Ishikawa (cell line): ENCODE results near the gene NOP14.

Experiments used
- CEBPB ChIP-seq: IDR thresholded peaks from 2 replicates; pipeline ENCODE4 v1.6.1; 2012
- CREB1 ChIP-seq: IDR thresholded peaks from 2 replicates; pipeline ENCODE4 v1.6.1; 2012; ENCODE audit warnings: low read depth
- EGR1 ChIP-seq: IDR thresholded peaks from 2 replicates; pipeline ENCODE4 v1.6.1; 2012
- EP300 ChIP-seq: IDR thresholded peaks from 2 replicates; pipeline ENCODE4 v1.6.1; 2012; ENCODE audit warnings: borderline replicate concordance
- FOXM1 ChIP-seq: IDR thresholded peaks from 2 replicates; pipeline ENCODE4 v1.6.1; 2012; ENCODE audit warnings: low read depth, borderline replicate concordance
- MAX ChIP-seq: IDR thresholded peaks from 2 replicates; pipeline ENCODE4 v1.6.1; 2012
- NFIC ChIP-seq: IDR thresholded peaks from 2 replicates; pipeline ENCODE4 v1.6.1; 2012
- RAD21 ChIP-seq: IDR thresholded peaks from 2 replicates; pipeline ENCODE4 v1.6.1; 2012; ENCODE audit warnings: low read depth
- REST ChIP-seq: IDR thresholded peaks from 2 replicates; pipeline ENCODE4 v1.6.1; 2012; ENCODE audit warnings: low read depth, mild to moderate bottlenecking
- TAF1 ChIP-seq: IDR thresholded peaks from 2 replicates; pipeline ENCODE4 v1.6.1; 2012; ENCODE audit warnings: low read depth, mild to moderate bottlenecking
- TCF12 ChIP-seq: IDR thresholded peaks from 2 replicates; pipeline ENCODE4 v1.6.1; 2012; ENCODE audit warnings: low read depth
- TEAD4 ChIP-seq: IDR thresholded peaks from 2 replicates; pipeline ENCODE4 v1.6.1; 2012
- USF1 ChIP-seq: IDR thresholded peaks from 2 replicates; pipeline ENCODE4 v1.6.1; 2012
- YY1 ChIP-seq: IDR thresholded peaks from 2 replicates; pipeline ENCODE4 v1.6.1; 2012; ENCODE audit warnings: low read depth
- ZBTB7A ChIP-seq: IDR thresholded peaks from 2 replicates; pipeline ENCODE4 v1.6.1; 2012; ENCODE audit warnings: low read depth

NOP14 gene

GRCh38 chr4:2932321-2932950 is 30.8 kb downstream of the NOP14 start:
- TF ChIP-seq EGR1 (no peak), TEAD4 (no peak), CEBPB (no peak), ZBTB7A (no peak), NFIC (no peak), FOXM1 (no peak), YY1 (no peak), MAX (no peak), TAF1 (no peak), REST (no peak), RAD21 (no peak), TCF12 (no peak), EP300 (no peak)

DNA sequence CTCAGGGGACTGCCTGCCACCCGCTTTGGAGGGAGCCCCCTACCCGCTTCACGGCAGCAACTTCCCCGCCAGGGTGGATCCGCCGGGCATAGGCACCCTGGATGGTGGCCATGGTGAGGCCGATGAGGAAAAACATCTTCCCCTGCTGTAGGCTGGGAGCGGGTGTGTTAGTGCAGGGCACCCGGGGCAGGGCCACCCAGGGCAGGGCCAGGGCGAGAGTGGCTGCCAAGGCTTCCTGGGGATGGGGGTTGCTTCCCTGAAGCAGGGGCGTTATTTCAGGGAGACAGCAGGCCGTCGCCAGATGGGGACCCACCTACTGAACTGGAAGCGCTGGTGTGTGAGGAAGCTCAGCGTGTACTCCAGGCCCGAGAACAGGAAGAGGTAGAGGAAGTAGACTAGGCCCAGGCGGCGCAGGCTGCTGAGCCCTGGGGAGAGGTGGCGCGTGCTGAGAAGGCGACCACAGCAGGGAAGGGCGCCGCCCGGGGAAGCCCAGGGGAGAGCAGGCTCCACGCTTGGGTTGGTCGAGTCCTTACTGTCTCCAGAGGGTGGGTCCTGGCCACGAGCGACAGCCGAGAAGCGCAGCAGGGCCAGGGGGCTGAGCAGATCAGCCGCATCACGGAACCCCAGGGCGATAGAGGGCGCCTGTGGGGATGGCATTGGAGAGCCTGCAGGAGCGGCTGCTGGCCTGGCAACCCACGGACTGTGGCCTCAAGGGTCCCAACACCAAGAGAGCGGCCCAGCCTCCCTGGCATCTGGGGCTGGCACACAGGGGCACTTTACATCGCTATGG is 31.5 kb downstream of the NOP14 start:
- TF ChIP-seq ZBTB7A (no peak), EP300 (no peak)

GRCh38 chr4:2930758-2931511 is 32.3 kb downstream of the NOP14 start:
- no peak for TF ChIP-seq ZBTB7A
- no peak for TF ChIP-seq RAD21
- no peak for TF ChIP-seq CREB1
- no peak for TF ChIP-seq FOXM1
- no peak for TF ChIP-seq CEBPB
- no peak for TF ChIP-seq NFIC
- TF ChIP-seq REST: no peak
- TF ChIP-seq TEAD4: no peak
- TF ChIP-seq EGR1: no peak
- no peak for TF ChIP-seq TAF1
- no peak for TF ChIP-seq YY1
- no peak for TF ChIP-seq MAX
- TF ChIP-seq TCF12: no peak
- no peak for TF ChIP-seq EP300
- TF ChIP-seq USF1: no peak

- no peak for TF ChIP-seq TCF12
- TF ChIP-seq TEAD4: no peak
- TF ChIP-seq EP300: no peak
- TF ChIP-seq RAD21: no peak
- TF ChIP-seq TAF1: no peak
- no peak for TF ChIP-seq CEBPB
- TF ChIP-seq REST: no peak
- no peak for TF ChIP-seq EGR1
- TF ChIP-seq NFIC: no peak
- TF ChIP-seq CREB1: no peak
- no peak for TF ChIP-seq FOXM1
- TF ChIP-seq MAX: no peak
- TF ChIP-seq ZBTB7A: no peak
- no peak for TF ChIP-seq YY1
- no peak for TF ChIP-seq USF1
These were observed 33.0 kb downstream of the NOP14 start for GRCh38 chr4:2930135-2930757.
